HEK293T (cell line): Measurements from ENCODE around the gene P2RY14.

Source experiments
- BHLHE40 ChIP-seq: fragments of 450-650 bp; IDR thresholded peaks from 2 replicates; pipeline ENCODE4 v1.6.1; 2016; ENCODE audit warnings: mild to moderate bottlenecking, moderate library complexity, borderline replicate concordance
- CTBP1 ChIP-seq: fragments of 450-650 bp; IDR thresholded peaks from 2 replicates; pipeline ENCODE4 v1.6.1; 2016; ENCODE audit warnings: borderline replicate concordance
- ELF4 ChIP-seq: fragments of 450-650 bp; IDR thresholded peaks from 2 replicates; pipeline ENCODE4 v1.6.1; 2017; ENCODE audit warnings: antibody characterized with exemption
- FOXA1 ChIP-seq: fragments of 450-650 bp; IDR thresholded peaks from 2 replicates; pipeline ENCODE4 v1.6.1; 2016; ENCODE audit warnings: mild to moderate bottlenecking
- FOXK2 ChIP-seq: fragments of 450-650 bp; IDR thresholded peaks from 2 replicates; pipeline ENCODE4 v1.6.1; 2016; ENCODE audit warnings: mild to moderate bottlenecking
- FOXM1 ChIP-seq: fragments of 450-650 bp; IDR thresholded peaks from 2 replicates; pipeline ENCODE4 v1.6.1; 2017; ENCODE audit warnings: mild to moderate bottlenecking, borderline replicate concordance
- HDGF ChIP-seq: fragments of 450-650 bp; IDR thresholded peaks from 2 replicates; pipeline ENCODE4 v1.6.1; 2017; ENCODE audit warnings: antibody characterized with exemption, borderline replicate concordance
- NFRKB ChIP-seq: fragments of 450-650 bp; IDR thresholded peaks from 2 replicates; pipeline ENCODE4 v1.6.1; 2016; ENCODE audit warnings: mild to moderate bottlenecking, moderate library complexity
- SP1 ChIP-seq: fragments of 450-650 bp; IDR thresholded peaks from 2 replicates; pipeline ENCODE4 v1.6.1; 2017
- SUZ12 ChIP-seq: fragments of 450-650 bp; IDR thresholded peaks from 2 replicates; pipeline ENCODE4 v1.6.1; 2016; ENCODE audit warnings: mild to moderate bottlenecking
- TARDBP ChIP-seq: fragments of 450-650 bp; IDR thresholded peaks from 2 replicates; pipeline ENCODE4 v1.6.1; 2016
- TF ChIP-seq, protein P1 (sequence below): fragments of 450-650 bp; IDR thresholded peaks from 2 replicates; pipeline ENCODE4 v1.6.1; 2016

- TF ChIP-seq SP1 = no peak
- no peak for TF ChIP-seq FOXK2
- TF ChIP-seq TARDBP = no peak
- no peak for TF ChIP-seq FOXA1
- no peak for TF ChIP-seq FOXM1
- TF ChIP-seq CTBP1 = no peak
- no peak for TF ChIP-seq BHLHE40
- TF ChIP-seq SUZ12 = no peak
- TF ChIP-seq HDGF = no peak
- no peak for TF ChIP-seq NFRKB
- TF ChIP-seq, protein P1, sequence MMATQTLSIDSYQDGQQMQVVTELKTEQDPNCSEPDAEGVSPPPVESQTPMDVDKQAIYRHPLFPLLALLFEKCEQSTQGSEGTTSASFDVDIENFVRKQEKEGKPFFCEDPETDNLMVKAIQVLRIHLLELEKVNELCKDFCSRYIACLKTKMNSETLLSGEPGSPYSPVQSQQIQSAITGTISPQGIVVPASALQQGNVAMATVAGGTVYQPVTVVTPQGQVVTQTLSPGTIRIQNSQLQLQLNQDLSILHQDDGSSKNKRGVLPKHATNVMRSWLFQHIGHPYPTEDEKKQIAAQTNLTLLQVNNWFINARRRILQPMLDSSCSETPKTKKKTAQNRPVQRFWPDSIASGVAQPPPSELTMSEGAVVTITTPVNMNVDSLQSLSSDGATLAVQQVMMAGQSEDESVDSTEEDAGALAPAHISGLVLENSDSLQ = no peak
- no peak for TF ChIP-seq ELF4
Observed at GRCh38 chr3:151204530-151205402, 73.6 kb downstream of the P2RY14 start.
